DND-41 (cell line): Measurements from ENCODE around the gene XPO4.

Experiments used
- ATAC-seq: fragments of 200-7000 bp; cut with Tn5 transposase; 3 replicates; pipeline ENCODE4 v1.9.1; 2021; ENCODE audit warnings: low read depth; ENCODE audit not compliant: insufficient read depth
- DNase-seq: peaks from one replicate; pipeline ENCODE4 v3.0.0-alpha.2; 2020
- H2AFZ ChIP-seq: 2 replicates; pipeline ENCODE4 v1.6.0; 2012; ENCODE audit warnings: low read depth, low read length
- H3K27ac ChIP-seq: 2 replicates; pipeline ENCODE4 v1.5.1; 2012; ENCODE audit warnings: low read length, inconsistent platforms
- H3K27me3 ChIP-seq: fragments of 200-600 bp; sonication (generic); 2 replicates; pipeline ENCODE4 v1.6.0; 2012; ENCODE audit warnings: low read length, mild to moderate bottlenecking, inconsistent platforms; ENCODE audit not compliant: insufficient read depth, poor library complexity
- H3K36me3 ChIP-seq: 2 replicates; pipeline ENCODE4 v1.5.1; 2012; ENCODE audit warnings: low read length, inconsistent platforms; ENCODE audit not compliant: insufficient read depth
- H3K4me1 ChIP-seq: 2 replicates; pipeline ENCODE4 v1.5.1; 2012; ENCODE audit warnings: mild to moderate bottlenecking, low read length; ENCODE audit not compliant: insufficient read depth
- H3K4me2 ChIP-seq: 2 replicates; pipeline ENCODE4 v1.6.0; 2012; ENCODE audit warnings: mild to moderate bottlenecking, moderate library complexity, low read length, inconsistent platforms; ENCODE audit not compliant: insufficient read depth
- H3K4me3 ChIP-seq, 2 experiments: fragments of 200-600 bp in 1 of 2; shearing (Covaris generic) in 1 of 2; 2 replicates each; pipeline ENCODE4 v1.5.1; 2012 to 2016; ENCODE audit warnings: inconsistent platforms in 2 of 2, low read length in 2 of 2, mild to moderate bottlenecking in 2 of 2, low read depth in 1 of 2, moderate library complexity in 1 of 2
- H3K79me2 ChIP-seq: 2 replicates; pipeline ENCODE4 v1.6.0; 2012; ENCODE audit warnings: low read length, inconsistent platforms; ENCODE audit not compliant: insufficient read depth
- H3K9ac ChIP-seq: 2 replicates; pipeline ENCODE4 v1.6.0; 2012; ENCODE audit warnings: low read depth, mild to moderate bottlenecking, inconsistent platforms, low read length, moderate library complexity
- H3K9me3 ChIP-seq: 2 replicates; pipeline ENCODE4 v1.5.1; 2012; ENCODE audit warnings: low read length, moderate library complexity, mild to moderate bottlenecking, inconsistent platforms; ENCODE audit not compliant: insufficient read depth, severe bottlenecking
- H4K20me1 ChIP-seq: 2 replicates; pipeline ENCODE4 v1.6.0; 2012; ENCODE audit warnings: low read length; ENCODE audit not compliant: insufficient read depth
- CTCF ChIP-seq: IDR thresholded peaks from 2 replicates; pipeline ENCODE4 v1.5.1; 2012; ENCODE audit warnings: borderline replicate concordance, low read length, moderate library complexity, mild to moderate bottlenecking; ENCODE audit not compliant: poor library complexity, severe bottlenecking; ENCODE audit errors: extremely low read depth
- EZH2 ChIP-seq: IDR thresholded peaks from 3 replicates; pipeline ENCODE4 v1.6.1; 2012; ENCODE audit warnings: borderline replicate concordance, low read depth, mild to moderate bottlenecking, moderate library complexity, low read length, inconsistent platforms; ENCODE audit not compliant: severe bottlenecking

Gene XPO4

GRCh38 chr13:20769091-20769490 lies 133.5 kb downstream of the XPO4 start:
- no peak for TF ChIP-seq CTCF
- TF ChIP-seq EZH2: no peak
- Histone ChIP-seq H3K79me2 (peaks cover 31% of the 10 kb centered on the region), H2AFZ (no peak overlapping the region), H3K9ac (no peak overlapping the region), H3K36me3 (peaks cover 19% of the 10 kb centered on the region), H3K9me3 (peaks cover 8% of the 10 kb centered on the region), H3K4me1 (peaks cover 19% of the 10 kb centered on the region), H4K20me1 (no peaks in the 10 kb centered on the region), H3K27me3 (no peaks in the 10 kb centered on the region), H3K27ac (no peak overlapping the region), H3K4me3 (no peak overlapping the region), H3K4me2 (no peak overlapping the region)
- no peak for ATAC-seq
- no peak for DNase-seq

- Histone ChIP-seq H3K9ac (no peak overlapping the region), H2AFZ (no peak overlapping the region), H3K27me3 (no peaks in the 10 kb centered on the region), H3K4me3 (no peak overlapping the region), H3K27ac (no peak overlapping the region), H3K36me3 (peaks cover 19% of the 10 kb centered on the region), H3K79me2 (peaks cover 18% of the 10 kb centered on the region), H3K9me3 (peaks cover 8% of the 10 kb centered on the region), H3K4me2 (no peak overlapping the region), H3K4me1 (peaks cover 4% of the 10 kb centered on the region), H4K20me1 (no peaks in the 10 kb centered on the region)
- no peak for DNase-seq
- no peak for ATAC-seq
- TF ChIP-seq EZH2 (no peak), CTCF (no peak)
These were observed 135.1 kb downstream of the XPO4 start for GRCh38 chr13:20767309-20767943.

- DNase-seq: no peak
- Histone ChIP-seq H3K9me3 (no peaks in the 10 kb centered on the region), H3K4me3 (no peak overlapping the region), H3K79me2 (no peaks in the 10 kb centered on the region), H3K4me2 (no peak overlapping the region), H3K27me3 (no peaks in the 10 kb centered on the region), H3K4me1 (no peaks in the 10 kb centered on the region), H3K36me3 (peaks cover 11% of the 10 kb centered on the region), H3K9ac (no peak overlapping the region), H3K27ac (no peak overlapping the region), H2AFZ (no peak overlapping the region), H4K20me1 (no peaks in the 10 kb centered on the region)
- TF ChIP-seq EZH2 (no peak), CTCF (no peak)
- ATAC-seq: no peak
These were observed 141.7 kb downstream of the XPO4 start for GRCh38 chr13:20760872-20761271.
